Measurements from ENCODE around the gene DUS3L. TPM values are rescaled to one million over a fixed set of nuclear protein-coding genes. Genes with fewer than 3 reads are reported as not detected.

Gene DUS3L
- total RNA-seq, 2 experiments from 2014 or later: 69.6 to 74.5 TPM

- intact Hi-C loops (cut with micrococcal nuclease): loop anchor here (10.0 kb wide), 1 partner anchor 100 kb away; the partner anchor contains the start of genes NDUFA11 and VMAC
- POLR2A ChIA-PET: interaction anchor here (0.6 to 5.3 kb wide), 13 partner anchors 7 to 466 kb away, joined by 3 to 31 read pairs (median 4); partner anchors contain the start of genes DUS3L and NDUFA11
- TF ChIP-seq CTCF (IDR thresholded peaks at IDR 0.05): no peak
- ATAC-seq (no peak), DNase-seq (peak; percentile 58)
- H3K27me3 Mint-ChIP-seq: peaks cover 20% of the 10 kb centered on the region
- CTCF ChIA-PET: interaction anchor here (0.7 to 2.4 kb wide), 70 partner anchors 8 to 867 kb away, joined by 3 to 57 read pairs (median 4); partner anchors contain the start of genes CATSPERD, DUS3L, FUT5 and FUT6
- peak within 1 kb of the TSS; percentile 76 for H3K27ac Mint-ChIP-seq
- H3K4me3 Mint-ChIP-seq: peak within 1 kb of the TSS; percentile 69
- no peaks in the 10 kb centered on the region for H3K36me3 Mint-ChIP-seq (ENCODE audit: low read depth)
- peaks cover 22% of the 10 kb centered on the region for H3K4me1 Mint-ChIP-seq (ENCODE audit: low read depth)
- H3K9me3 Mint-ChIP-seq: no peaks in the 10 kb centered on the region
Measured at GRCh38 chr19:5804516-5805461, 13.8 kb upstream of the DUS3L start, which contains the start of gene NRTN. Gene NRTN (plus strand): TSS chr19:5805067. CDS start chr19:5824166, 19,099 bp downstream.

- H3K27ac Mint-ChIP-seq: peak overlapping the region; percentile 76
- ChIA-PET POLR2A (interaction anchor here (0.6 to 5.3 kb wide), 13 partner anchors 8 to 467 kb away, joined by 3 to 31 read pairs (median 4); partner anchors contain the start of genes DUS3L and NDUFA11), CTCF (interaction anchor here (0.7 to 2.4 kb wide), 71 partner anchors 8 to 866 kb away, joined by 3 to 57 read pairs (median 4); partner anchors contain the start of genes CATSPERD, DUS3L, FUT5 and FUT6)
- intact Hi-C loops (cut with micrococcal nuclease): loop anchor here (10.0 kb wide), 1 partner anchor 101 kb away; the partner anchor contains the start of genes NDUFA11 and VMAC
- peak; percentile 93 for TF ChIP-seq CTCF (IDR thresholded peaks at IDR 0.05)
- H3K36me3 Mint-ChIP-seq (ENCODE audit: low read depth): no peaks in the 10 kb centered on the region
- peaks cover 25% of the 10 kb centered on the region for H3K27me3 Mint-ChIP-seq
- H3K4me1 Mint-ChIP-seq (ENCODE audit: low read depth): peaks cover 22% of the 10 kb centered on the region
- peak overlapping the region; percentile 69 for H3K4me3 Mint-ChIP-seq
- H3K9me3 Mint-ChIP-seq: no peaks in the 10 kb centered on the region
- DNase-seq (peak; percentile 96), ATAC-seq (peak; percentile 98)
Measured at GRCh38 chr19:5803752-5804515, 13.0 kb upstream of the DUS3L start.

GRCh38 chr19:5803441-5803751, 12.4 kb upstream of the DUS3L start:
- ATAC-seq (no peak), DNase-seq (no peak)
- CTCF ChIA-PET: interaction anchor here (0.9 to 2.4 kb wide), 57 partner anchors 9 to 322 kb away, joined by 3 to 57 read pairs (median 5); partner anchors contain the start of genes CATSPERD, DUS3L, FUT6 and LONP1
- POLR2A ChIA-PET: interaction anchor here (1.1 to 5.3 kb wide), 5 partner anchors 9 to 468 kb away, joined by 3 to 31 read pairs (median 3); partner anchors contain the start of gene DUS3L
- no peak overlapping the region for H3K27ac Mint-ChIP-seq
- peak overlapping the region; percentile 51 for H3K4me3 Mint-ChIP-seq
- intact Hi-C loops (cut with micrococcal nuclease): loop anchor here (10.0 kb wide), 1 partner anchor 101 kb away; the partner anchor contains the start of genes NDUFA11 and VMAC
- TF ChIP-seq CTCF (IDR thresholded peaks at IDR 0.05): no peak
- peaks cover 22% of the 10 kb centered on the region for H3K4me1 Mint-ChIP-seq (ENCODE audit: low read depth)
- H3K27me3 Mint-ChIP-seq: peaks cover 28% of the 10 kb centered on the region
- H3K36me3 Mint-ChIP-seq (ENCODE audit: low read depth): no peaks in the 10 kb centered on the region
- H3K9me3 Mint-ChIP-seq: no peaks in the 10 kb centered on the region

GRCh38 chr19:5801796-5802619, 11.0 kb upstream of the DUS3L start:
- no peak overlapping the region for H3K4me3 Mint-ChIP-seq
- intact Hi-C loops (cut with micrococcal nuclease): loop anchor here (10.0 kb wide), 1 partner anchor 103 kb away; the partner anchor contains the start of genes NDUFA11 and VMAC
- no peak for ATAC-seq
- peaks cover 22% of the 10 kb centered on the region for H3K4me1 Mint-ChIP-seq (ENCODE audit: low read depth)
- ChIA-PET POLR2A (interaction anchor here (1.3 to 5.3 kb wide), 2 partner anchors 12 to 26 kb away, joined by 6 to 31 read pairs; partner anchors contain the start of gene DUS3L), CTCF (interaction anchor here (1.2 to 1.8 kb wide), 2 partner anchors 9 to 101 kb away, joined by 3 to 4 read pairs; partner anchors contain the start of gene NDUFA11)
- no peaks in the 10 kb centered on the region for H3K36me3 Mint-ChIP-seq (ENCODE audit: low read depth)
- no peak overlapping the region for H3K27ac Mint-ChIP-seq
- TF ChIP-seq CTCF (IDR thresholded peaks at IDR 0.05): no peak
- no peaks in the 10 kb centered on the region for H3K9me3 Mint-ChIP-seq
- H3K27me3 Mint-ChIP-seq: peaks cover 29% of the 10 kb centered on the region
- DNase-seq: peak; percentile 64

Measured in activated CD8-positive, alpha-beta T cell treated with anti-CD3 and anti-CD28 coated beads for 36 hours (primary cell).